G401 (cell line): ENCODE data around the gene PRKAG2. TPM values are rescaled to one million over a fixed set of nuclear protein-coding genes. Genes with fewer than 3 reads are reported as not detected.
"Not testable (repeated sequence)": the region's sequence is repeated elsewhere in the genome, so short reads cannot be mapped to it uniquely, and the experiment has no call there.

Source experiments
- DNase-seq: peaks from one replicate; pipeline ENCODE4 v3.0.0-alpha.2; 2015; ENCODE audit warnings: low spot score
- in situ Hi-C: cut with HindIII; loops from 2 replicates; pipeline ENCODE4 v1.10.0; 2016; ENCODE audit warnings: low sequenced_read_pairs, mixed read lengths
- total RNA-seq: library from RNA; depleted of rRNA; stranded (reverse); fragments of >200 nt; shearing (Covaris generic); gene quantifications from 2 replicates; pipeline ENCODE4 v1.2.3, GENCODE V29; 2014; rRNA removed

Gene PRKAG2
- total RNA-seq = 92.4 and 97.3 TPM in 2 replicates

DNA sequence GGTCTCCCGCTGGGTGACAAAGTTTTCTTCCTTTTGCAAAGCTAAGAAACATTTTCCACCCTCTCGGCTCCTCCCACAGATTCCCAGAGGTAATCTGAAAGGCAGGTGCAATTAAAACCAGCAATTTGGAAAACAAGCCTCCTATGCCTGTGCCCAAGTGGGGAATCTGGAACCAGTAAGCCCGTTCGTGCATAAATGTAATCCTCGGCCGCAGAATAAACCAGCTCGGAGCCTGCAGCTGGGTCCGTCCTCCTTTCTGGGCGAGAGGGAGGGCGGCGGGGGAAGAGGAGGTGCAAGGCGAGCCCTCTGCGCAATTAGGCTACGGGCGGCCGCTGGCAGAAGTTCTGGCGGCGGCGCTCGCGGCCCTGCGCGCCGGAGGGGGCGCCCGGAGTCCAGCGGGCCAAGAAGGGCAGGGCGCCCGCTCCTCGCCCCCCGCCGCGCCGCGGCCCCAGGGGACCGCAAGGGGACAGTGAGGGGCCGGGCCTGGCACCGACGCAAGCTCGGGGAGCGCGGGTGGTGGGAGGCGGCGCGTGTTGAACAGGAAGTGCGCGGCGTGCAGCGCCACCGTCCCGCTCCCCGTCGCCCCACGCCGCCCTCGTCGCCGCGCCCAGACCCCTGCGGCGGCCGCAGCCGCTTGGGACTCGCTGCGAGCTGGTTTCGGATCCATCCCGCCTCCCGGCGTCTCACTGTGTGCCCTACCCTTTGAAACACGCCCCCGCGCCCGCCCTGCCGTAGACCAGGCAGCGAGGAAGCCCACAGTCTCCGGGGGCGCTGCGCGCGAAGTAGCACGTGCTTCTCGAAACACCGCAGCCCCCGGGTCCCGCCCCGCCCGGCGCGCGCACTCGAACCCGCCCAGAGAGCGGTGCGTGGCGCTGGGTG is at the start of gene PRKAG2:
Gene PRKAG2 (minus strand): TSS at position 217 of the 879 bp plus-strand sequence. CDS start 495 bp downstream, outside the sequence.
- DNase-seq = peak; percentile 54
- in situ Hi-C loops = no loop called here

DNA sequence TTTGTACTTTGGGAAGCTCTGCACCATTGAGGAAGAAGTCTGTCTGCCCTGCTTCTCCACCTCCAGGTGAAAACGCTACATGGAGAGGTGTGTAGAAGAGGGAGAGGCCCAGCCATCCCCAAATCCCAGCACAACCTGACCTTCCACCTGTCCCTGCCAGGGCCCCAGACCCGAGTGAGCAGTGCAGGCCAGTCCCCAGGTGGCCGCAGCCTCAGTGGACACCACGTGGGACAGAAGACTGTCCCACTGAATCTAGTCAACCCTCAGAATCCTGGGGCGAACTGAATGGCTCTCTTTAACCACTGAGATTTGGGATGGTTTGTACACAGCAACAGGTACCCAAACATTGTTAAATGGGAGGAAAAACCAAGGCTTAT is 49.4 kb upstream of the PRKAG2 start:
- in situ Hi-C loops = no loop called here
- DNase-seq = no peak

DNA sequence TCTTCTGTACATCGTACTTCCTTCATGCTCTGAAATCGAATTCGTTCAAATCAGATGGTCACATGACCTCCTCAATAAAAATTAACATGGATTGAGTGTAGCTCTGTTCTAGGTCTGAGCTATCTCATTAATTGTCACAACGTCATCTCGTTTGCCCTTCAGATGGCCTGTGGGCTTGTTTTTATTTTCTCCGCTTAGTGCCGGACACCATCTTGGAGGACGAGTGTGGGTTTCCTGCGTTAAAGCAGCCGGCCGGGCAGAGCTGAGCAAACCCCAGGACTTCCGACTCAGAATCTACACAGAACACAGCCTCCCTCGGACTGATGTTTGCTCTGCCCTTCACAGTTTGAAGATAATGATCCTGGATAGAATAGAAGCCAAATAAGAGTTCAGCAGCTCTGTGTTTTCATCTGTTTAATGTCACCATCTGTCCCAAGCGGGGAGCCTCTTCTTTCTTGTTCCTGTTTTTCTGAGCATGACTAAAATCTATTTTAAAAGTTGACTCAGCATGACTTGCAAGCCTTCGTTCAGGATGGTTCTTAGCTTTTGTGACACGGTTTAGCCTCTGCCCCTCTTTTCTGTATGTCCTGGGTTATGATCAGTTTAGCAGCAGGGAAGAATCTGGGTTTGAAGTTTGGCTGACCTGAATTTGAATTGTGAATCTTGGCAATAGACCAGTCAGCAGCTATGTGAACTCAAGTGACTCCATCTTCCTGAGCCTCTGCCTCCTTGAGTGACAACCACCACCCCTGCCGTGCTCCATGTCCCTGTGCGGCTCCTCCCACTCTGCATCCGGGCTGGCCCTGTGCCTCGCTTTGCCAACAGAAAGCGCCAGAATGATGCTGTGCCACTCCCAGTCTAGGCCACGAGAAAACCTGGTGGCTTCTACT is 48.8 kb upstream of the PRKAG2 start:
- DNase-seq = peak; percentile 61
- in situ Hi-C loops = no loop called here

DNA sequence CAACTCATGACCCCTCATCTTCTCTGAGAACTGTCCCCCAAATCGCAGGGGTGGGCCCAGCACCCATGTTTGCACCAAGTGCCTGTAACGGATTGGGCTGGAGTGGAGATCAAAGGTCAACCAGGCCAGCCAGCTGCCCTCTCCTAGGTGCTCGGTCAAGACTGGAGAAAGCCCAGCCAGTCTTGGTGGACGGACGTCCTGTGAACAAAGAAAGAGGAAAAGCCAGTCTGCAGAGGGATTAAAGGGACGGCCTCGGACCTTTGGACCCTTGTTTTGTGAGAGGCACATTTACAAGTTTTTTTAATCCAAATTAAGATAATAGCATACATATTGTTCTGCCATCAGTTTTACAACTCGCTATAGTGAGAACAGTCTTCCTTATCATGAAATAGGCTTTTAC is 47.6 kb upstream of the PRKAG2 start:
- in situ Hi-C loops = no loop called here
- no peak for DNase-seq

DNA sequence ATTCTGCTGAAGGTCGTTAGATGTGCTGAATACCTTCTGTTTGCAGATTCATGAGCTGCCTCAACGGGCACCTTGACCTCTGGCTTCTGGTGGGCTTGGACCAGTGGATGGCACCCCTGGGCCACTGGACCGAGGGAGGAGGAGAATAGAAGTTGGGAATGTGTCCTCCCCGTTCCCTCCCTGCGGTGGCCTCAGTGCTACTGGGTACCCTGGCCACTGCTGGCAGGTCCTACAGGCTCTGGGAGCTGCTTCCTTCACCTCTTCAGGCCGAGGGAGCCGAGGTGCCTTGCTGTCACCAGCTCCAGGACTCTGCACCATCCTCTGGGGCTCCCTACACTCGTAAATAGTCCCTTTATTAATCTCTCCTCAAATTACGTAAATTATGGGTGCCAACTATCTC is 47.1 kb upstream of the PRKAG2 start:
- no peak for DNase-seq
- in situ Hi-C loops = no loop called here

DNA sequence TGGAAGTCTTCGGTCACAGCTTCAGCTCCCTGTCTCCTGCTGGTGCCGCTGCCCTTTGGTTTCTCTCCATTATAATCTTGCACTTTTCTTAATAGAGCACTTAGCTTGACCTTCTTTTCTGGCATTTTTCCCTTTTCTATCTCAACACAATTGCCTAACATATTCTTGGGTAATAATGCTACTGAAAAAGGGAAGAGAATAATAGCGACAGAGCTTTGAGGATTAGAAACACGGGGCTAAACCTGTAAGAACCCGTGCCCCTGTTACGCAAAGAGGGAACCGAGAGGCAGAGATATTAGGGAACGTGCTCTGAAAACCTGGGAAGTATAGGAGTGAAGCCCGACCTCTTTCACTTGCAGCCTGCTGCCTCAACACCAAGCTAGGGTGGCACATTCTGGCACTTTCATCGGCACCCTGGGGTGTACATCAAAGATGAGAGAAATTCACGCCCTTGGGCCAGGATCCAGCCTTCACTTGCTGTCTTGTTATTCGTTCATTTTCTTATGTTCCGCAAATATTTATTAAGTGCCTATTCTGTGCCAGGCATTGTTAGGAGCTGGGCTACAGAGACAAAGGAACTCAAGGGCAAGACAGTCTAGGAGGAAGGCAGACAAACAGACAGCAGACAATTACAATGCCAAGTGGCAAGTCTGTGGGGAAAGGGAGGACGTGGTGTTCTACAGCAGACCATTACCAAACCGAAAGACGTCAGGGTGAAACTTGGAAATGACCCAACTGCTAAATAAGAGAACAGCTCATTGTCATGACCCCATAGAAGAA is 46.4 kb upstream of the PRKAG2 start:
- peak; percentile 7 for DNase-seq
- in situ Hi-C loops = no loop called here

DNA sequence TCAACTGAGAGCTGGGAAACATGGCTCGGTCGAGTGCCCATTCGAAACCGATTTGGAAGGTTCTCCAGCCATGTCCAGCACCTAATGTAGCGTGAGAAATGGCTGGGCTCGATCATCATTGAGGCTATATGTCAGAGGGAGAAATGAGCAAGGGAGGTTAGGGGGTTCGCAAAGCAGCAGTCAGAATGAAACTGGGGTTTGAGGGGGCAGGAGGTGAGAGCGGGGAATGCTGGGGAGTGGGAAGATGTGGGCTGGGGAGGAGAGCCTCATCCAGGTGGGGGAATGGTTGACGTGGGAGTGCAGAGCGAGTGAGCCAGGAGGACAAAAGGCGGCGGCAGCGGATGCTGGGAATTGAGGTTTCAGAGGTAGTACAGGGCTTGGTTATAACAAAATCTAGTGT is 44.5 kb upstream of the PRKAG2 start:
- no peak for DNase-seq
- in situ Hi-C loops = no loop called here

DNA sequence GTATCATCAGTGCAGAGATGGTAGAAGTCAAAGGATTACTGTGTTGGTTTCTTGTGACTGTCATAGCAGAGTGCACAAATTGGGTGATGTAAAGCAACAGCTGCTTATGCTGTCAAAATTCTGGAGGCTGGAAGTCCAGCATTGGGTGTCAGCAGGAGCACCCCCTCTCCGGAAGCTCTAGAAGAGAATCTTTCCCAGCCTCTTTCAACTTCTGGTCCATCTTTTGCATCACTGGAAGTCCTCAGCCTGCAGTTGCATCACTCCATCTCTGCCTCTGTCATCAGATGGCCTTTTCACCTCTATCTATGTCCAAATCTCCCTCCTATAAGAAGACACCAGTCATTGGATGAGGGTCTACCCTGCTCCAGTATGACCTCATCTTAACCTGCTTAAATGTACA is 43.6 kb upstream of the PRKAG2 start:
- in situ Hi-C loops = no loop called here
- DNase-seq = no peak

DNA sequence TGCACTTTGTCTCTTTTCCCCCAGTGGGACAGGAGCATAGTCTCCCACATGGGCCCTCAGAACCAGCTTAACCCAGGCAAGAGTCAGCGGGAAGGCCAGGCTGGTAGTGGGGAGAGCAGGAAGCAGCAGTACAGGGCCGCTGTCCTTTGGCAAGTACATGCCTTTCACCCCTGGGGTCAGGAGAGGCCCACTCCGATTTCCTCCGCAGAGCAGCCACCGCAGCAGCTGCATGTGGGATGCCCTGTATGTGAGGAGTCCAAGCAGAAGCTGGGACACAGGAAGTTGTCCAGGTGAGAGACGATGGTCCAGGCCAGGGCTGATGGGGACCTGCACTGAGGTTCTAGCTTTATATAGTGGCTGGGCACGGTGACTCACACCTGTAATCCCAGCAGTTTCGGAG is 42.7 kb upstream of the PRKAG2 start:
- no peak for DNase-seq
- in situ Hi-C loops = no loop called here

DNA sequence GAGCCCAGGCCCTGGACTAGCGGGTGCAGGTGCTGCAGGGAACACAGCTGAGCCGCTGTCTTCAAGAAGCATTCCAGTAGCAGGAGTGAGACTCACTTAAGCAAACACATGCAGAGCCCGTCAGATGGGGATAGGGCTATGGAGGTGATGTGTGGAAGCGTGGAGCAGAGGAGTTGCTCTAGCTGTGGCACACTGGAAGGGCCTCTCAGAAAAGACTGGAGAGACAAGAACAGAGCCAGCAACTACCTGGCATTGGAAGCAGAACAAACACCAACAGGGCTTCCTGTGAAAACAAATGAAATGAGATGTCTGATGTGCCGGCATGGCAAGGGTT is 41.6 kb upstream of the PRKAG2 start:
- in situ Hi-C loops = no loop called here
- no peak for DNase-seq

DNA sequence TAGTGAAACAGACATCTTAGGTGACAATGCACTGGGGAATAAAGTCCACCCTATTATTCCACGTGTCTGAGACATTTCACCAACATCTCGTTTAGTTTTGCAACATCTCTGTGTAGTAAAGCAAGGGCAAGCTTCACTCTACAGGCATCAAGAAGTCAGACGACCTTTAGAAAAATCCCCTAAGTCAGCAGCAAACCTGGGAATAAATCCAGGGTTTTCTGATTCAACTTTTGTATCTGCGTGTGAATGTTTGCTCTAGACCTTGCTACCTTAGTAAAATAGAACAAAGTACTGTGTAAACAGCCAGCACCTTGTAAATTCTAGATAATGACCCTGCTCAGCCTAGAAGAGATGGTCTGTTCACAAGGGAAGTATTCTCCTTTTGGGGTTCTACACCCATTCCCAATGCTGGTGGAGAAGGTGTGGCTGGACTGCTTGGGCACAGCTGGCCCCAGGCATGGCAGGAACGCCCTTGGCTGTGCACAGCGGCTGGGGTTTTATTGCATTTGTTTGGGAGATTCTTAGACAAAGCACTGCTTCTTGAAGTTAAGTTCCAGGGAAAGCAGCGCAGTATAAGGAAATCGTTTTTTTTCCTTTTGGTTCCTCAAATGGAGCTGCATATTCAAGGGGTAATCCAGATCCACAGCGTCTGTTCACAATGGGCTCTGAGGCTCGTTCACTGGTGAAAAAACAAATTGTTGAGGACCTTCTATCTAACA is 41.0 kb upstream of the PRKAG2 start:
- in situ Hi-C loops = no loop called here
- no peak for DNase-seq

DNA sequence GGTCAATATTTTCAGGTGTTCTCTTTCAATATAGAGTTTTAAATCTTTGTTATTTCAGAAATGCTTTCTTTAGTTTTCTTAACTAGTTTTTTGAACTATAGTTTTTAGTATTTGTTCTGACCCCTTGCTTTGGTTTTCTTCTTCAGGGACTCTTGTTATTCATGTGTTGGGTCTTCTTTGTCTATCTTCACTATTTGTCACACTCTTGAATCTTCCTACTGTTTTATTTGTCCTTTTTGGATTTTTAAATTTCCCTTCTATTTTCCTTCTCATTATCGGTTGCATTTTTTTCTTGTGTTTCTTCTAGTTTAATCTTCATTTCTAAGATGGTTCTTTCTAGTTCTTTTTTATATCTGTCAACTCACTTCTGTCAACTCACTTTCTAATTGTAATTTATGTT is 37.1 kb upstream of the PRKAG2 start:
- DNase-seq = no peak
- in situ Hi-C loops = no loop called here

DNA sequence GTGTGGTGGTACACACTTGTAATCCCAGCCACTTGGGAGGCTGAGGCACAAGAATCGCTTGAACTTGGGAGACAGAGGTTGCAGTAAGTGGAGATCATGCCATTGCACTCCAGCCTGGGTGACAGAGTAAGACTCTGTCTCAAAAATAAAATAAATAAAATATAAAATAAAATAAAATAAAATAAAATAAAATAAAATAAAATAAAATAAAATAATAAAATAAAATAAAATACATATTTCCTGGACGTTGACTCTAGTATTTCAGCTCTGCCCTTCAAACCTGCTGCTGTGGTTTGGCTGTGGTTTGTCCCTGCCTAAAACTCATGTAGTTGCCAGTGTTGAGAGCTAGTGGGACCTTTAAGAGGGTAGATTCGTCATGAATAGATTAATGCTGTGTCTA is 33.7 kb upstream of the PRKAG2 start:
- DNase-seq, in situ Hi-C loops: not testable (repeated sequence)

DNA sequence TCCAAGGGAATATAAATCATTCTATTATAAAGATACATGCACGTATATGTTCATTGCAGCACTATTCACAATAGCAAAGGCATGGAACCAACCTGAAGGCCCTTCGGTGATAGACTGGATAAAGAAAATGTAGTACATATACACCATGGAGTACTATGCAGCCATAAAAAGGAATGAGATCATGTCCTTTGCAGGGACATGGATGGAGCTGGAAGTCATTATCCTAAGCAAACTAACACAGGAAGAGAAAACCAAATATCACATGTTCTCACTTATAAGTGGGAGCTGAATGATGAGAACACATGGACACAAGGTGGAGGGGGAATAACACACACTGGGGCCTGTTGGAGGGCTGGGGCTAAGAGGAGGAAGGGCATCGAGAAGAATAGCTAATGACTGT is 30.2 kb upstream of the PRKAG2 start:
- in situ Hi-C loops, DNase-seq: not testable (repeated sequence)

DNA sequence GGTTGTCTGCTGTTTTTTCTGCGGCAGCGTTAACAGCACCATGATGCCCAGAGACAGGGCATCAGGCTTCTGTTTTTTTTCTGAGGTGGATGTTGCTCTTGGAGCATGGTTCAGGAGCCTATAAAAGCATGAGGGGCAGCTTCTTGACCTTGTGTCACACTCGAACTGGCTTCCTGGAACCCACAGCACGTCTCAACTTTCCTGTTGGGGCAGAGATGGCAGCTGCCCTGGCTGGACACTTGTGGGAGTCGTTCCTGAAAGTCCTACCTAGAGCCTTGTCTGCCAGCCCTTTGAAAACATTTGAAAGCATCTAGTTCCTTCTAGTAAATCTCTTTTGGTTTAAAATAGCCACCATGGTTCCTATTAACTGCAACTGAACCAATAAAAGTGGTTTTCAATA is 28.9 kb upstream of the PRKAG2 start:
- DNase-seq = no peak
- in situ Hi-C loops = no loop called here

DNA sequence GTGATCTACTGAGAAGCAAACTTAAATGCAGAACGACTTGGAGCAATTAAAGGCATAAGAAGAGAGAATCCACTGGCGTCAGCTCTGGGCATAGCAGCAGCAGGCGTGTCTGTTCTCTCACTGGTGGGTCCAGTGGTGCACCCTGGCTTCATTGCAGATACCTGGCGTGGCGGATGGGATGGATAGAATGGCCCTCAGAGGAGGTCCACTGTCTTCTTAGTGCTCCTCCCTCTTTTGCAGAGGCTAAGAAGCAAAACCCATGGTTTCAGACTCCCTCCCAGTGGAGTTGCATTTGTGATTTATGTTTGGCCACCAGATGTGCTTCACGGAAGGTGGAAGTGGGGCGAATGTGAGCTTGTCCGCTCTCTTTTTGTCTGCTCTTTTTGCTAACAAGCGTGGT is 28.4 kb upstream of the PRKAG2 start:
- no peak for DNase-seq
- in situ Hi-C loops = no loop called here

DNA sequence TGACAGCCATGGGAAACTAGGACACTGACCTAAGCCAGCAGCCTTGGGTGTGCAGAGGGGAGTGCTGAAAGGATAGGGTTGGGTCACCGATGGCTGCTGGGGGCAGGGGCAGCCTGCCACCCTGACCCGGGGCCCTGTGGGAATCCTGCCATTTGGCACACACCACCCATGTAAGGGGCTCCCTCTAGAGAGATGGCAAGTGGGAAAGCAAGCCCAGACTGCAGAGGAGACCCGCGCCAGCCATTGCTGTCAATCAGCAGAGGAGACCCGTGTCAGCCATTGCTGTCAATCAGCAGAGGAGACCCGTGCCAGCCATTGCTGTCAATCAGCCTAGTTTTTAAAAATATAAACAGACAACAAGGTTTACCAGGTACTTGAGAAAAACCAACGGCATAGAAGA is 27.4 kb upstream of the PRKAG2 start:
- no peak for DNase-seq
- in situ Hi-C loops = no loop called here

DNA sequence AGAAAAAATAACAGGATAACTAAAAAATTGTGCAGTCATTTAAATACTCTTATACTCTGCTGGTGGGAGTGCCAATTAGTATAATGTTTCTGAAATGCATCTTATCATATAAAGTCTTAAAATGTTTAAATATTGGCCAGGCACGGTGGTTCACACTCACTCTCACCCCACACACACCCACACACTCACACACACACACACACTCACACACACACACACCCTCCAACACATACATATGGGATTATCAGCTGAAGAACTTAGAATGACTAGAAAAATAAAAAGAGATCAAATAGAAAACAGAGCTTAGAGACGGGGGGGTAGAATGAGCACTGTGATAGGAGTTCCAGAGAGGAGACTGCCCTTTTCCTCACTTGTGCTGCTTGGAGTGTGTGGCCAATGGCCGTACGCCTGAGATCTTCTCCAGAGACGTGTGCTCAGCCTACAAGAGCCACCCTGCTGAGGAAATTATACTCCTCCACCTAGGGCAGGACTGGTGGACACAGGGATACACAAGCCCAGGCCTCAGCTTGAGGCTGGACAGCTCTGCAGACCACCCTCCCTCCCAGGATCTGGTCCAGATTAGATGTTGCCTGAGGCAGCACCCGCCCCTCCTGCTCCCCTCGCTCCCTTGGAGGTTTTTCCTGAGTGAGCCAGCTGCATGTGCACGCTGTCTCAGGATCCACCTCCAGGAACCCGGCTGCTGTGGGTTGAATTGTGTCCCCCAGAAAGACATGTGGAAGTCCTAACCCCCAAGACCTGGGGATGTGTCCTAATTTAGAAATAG is 26.5 kb upstream of the PRKAG2 start:
- DNase-seq = no peak
- in situ Hi-C loops = no loop called here
